Measurements from ENCODE around the gene ST6GAL1.

GRCh38 chr3:186998937-186999368, 68.6 kb downstream of the ST6GAL1 start:
- TF ChIP-seq EZH2 (IDR thresholded peaks at IDR 0.05; ENCODE audit: low read depth, unreplicated experiment), result no peak
- TF ChIP-seq, protein P1, sequence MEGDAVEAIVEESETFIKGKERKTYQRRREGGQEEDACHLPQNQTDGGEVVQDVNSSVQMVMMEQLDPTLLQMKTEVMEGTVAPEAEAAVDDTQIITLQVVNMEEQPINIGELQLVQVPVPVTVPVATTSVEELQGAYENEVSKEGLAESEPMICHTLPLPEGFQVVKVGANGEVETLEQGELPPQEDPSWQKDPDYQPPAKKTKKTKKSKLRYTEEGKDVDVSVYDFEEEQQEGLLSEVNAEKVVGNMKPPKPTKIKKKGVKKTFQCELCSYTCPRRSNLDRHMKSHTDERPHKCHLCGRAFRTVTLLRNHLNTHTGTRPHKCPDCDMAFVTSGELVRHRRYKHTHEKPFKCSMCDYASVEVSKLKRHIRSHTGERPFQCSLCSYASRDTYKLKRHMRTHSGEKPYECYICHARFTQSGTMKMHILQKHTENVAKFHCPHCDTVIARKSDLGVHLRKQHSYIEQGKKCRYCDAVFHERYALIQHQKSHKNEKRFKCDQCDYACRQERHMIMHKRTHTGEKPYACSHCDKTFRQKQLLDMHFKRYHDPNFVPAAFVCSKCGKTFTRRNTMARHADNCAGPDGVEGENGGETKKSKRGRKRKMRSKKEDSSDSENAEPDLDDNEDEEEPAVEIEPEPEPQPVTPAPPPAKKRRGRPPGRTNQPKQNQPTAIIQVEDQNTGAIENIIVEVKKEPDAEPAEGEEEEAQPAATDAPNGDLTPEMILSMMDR (conservative IDR thresholded peaks at IDR 0.05; ENCODE audit: low read depth in 2 of 2), result no peak
- no peak for TF ChIP-seq POLR2AphosphoS5 (IDR thresholded peaks at IDR 0.05; ENCODE audit: low read depth)
- TF ChIP-seq EZH2phosphoT487 (IDR thresholded peaks at IDR 0.05; ENCODE audit: unreplicated experiment), result no peak
- TF ChIP-seq, protein P2, sequence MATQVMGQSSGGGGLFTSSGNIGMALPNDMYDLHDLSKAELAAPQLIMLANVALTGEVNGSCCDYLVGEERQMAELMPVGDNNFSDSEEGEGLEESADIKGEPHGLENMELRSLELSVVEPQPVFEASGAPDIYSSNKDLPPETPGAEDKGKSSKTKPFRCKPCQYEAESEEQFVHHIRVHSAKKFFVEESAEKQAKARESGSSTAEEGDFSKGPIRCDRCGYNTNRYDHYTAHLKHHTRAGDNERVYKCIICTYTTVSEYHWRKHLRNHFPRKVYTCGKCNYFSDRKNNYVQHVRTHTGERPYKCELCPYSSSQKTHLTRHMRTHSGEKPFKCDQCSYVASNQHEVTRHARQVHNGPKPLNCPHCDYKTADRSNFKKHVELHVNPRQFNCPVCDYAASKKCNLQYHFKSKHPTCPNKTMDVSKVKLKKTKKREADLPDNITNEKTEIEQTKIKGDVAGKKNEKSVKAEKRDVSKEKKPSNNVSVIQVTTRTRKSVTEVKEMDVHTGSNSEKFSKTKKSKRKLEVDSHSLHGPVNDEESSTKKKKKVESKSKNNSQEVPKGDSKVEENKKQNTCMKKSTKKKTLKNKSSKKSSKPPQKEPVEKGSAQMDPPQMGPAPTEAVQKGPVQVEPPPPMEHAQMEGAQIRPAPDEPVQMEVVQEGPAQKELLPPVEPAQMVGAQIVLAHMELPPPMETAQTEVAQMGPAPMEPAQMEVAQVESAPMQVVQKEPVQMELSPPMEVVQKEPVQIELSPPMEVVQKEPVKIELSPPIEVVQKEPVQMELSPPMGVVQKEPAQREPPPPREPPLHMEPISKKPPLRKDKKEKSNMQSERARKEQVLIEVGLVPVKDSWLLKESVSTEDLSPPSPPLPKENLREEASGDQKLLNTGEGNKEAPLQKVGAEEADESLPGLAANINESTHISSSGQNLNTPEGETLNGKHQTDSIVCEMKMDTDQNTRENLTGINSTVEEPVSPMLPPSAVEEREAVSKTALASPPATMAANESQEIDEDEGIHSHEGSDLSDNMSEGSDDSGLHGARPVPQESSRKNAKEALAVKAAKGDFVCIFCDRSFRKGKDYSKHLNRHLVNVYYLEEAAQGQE (IDR thresholded peaks at IDR 0.05; ENCODE audit: unreplicated experiment), result no peak
- TF ChIP-seq STAT1 (IDR thresholded peaks at IDR 0.05; ENCODE audit: unreplicated experiment), result no peak
- TF ChIP-seq JUNB (IDR thresholded peaks at IDR 0.05; ENCODE audit: unreplicated experiment), result no peak
- TF ChIP-seq, protein P3, sequence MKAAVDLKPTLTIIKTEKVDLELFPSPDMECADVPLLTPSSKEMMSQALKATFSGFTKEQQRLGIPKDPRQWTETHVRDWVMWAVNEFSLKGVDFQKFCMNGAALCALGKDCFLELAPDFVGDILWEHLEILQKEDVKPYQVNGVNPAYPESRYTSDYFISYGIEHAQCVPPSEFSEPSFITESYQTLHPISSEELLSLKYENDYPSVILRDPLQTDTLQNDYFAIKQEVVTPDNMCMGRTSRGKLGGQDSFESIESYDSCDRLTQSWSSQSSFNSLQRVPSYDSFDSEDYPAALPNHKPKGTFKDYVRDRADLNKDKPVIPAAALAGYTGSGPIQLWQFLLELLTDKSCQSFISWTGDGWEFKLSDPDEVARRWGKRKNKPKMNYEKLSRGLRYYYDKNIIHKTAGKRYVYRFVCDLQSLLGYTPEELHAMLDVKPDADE (IDR thresholded peaks at IDR 0.05), result no peak
- TF ChIP-seq ZNF114 (CRISPR knock-in tag; IDR thresholded peaks at IDR 0.05), result no peak
- peak; percentile 69; the same call in 1 of the 2 replicates for TF ChIP-seq ZNF462 (CRISPR knock-in tag; IDR thresholded peaks at IDR 0.05)
- TF ChIP-seq ZNF331 (CRISPR knock-in tag; IDR thresholded peaks at IDR 0.05; ENCODE audit: low read depth), result no peak
